ENCODE results near the gene FGF14.

- TF ChIP-seq, protein P1, sequence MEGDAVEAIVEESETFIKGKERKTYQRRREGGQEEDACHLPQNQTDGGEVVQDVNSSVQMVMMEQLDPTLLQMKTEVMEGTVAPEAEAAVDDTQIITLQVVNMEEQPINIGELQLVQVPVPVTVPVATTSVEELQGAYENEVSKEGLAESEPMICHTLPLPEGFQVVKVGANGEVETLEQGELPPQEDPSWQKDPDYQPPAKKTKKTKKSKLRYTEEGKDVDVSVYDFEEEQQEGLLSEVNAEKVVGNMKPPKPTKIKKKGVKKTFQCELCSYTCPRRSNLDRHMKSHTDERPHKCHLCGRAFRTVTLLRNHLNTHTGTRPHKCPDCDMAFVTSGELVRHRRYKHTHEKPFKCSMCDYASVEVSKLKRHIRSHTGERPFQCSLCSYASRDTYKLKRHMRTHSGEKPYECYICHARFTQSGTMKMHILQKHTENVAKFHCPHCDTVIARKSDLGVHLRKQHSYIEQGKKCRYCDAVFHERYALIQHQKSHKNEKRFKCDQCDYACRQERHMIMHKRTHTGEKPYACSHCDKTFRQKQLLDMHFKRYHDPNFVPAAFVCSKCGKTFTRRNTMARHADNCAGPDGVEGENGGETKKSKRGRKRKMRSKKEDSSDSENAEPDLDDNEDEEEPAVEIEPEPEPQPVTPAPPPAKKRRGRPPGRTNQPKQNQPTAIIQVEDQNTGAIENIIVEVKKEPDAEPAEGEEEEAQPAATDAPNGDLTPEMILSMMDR (IDR thresholded peaks at IDR 0.05), result no peak
- no peak for TF ChIP-seq POLR2A (IDR thresholded peaks at IDR 0.05)
Observed at GRCh38 chr13:102361113-102361512, 40.7 kb downstream of the FGF14 start.

Data from lower leg skin (tissue), 3 donors.